Measurements from ENCODE around the gene MX1.

Gene MX1

DNA sequence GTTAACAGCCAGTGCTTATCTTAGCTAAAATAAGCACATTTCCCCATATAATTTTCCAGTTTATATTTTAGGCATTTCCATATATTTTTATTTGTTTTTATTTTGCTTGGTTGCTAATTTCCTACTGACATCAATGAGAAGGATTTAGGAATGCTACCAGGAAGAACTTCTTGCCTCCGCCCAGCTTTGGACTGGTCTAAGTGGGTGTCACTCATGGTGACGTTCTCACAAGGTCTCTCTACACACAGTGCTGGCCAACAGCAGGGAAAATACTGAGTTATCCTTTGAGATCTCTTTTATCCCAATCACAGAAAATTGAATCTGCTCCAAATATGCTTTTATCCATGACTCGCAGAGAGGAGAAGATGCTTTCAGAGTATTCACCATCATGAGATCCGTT, 13.2 kb downstream of the MX1 start:
- CTCF ChIA-PET: no interaction called here
- H3K27ac ChIP-seq: no peak overlapping the region
- no peak for DNase-seq (ENCODE audit: low spot score)
- TF ChIP-seq, protein P1, sequence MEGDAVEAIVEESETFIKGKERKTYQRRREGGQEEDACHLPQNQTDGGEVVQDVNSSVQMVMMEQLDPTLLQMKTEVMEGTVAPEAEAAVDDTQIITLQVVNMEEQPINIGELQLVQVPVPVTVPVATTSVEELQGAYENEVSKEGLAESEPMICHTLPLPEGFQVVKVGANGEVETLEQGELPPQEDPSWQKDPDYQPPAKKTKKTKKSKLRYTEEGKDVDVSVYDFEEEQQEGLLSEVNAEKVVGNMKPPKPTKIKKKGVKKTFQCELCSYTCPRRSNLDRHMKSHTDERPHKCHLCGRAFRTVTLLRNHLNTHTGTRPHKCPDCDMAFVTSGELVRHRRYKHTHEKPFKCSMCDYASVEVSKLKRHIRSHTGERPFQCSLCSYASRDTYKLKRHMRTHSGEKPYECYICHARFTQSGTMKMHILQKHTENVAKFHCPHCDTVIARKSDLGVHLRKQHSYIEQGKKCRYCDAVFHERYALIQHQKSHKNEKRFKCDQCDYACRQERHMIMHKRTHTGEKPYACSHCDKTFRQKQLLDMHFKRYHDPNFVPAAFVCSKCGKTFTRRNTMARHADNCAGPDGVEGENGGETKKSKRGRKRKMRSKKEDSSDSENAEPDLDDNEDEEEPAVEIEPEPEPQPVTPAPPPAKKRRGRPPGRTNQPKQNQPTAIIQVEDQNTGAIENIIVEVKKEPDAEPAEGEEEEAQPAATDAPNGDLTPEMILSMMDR (conservative IDR thresholded peaks at IDR 0.05; ENCODE audit: low read depth): no peak
- POLR2A ChIA-PET (ENCODE audit: low non-redundant PET): no interaction called here

DNA sequence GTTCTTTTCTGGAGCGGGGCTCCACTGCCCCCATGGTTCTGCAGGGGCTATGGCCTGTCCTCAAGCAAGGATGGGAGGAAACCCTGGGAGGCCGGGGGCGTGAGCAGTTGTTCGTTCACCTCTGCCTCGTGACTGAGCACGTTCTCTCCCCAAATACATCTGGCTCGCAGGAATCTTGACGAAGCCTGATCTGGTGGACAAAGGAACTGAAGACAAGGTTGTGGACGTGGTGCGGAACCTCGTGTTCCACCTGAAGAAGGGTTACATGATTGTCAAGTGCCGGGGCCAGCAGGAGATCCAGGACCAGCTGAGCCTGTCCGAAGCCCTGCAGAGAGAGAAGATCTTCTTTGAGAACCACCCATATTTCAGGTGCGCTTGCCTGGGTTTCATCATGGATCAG, 15.5 kb downstream of the MX1 start:
- CTCF ChIA-PET: no interaction called here
- POLR2A ChIA-PET (ENCODE audit: low non-redundant PET): no interaction called here
- TF ChIP-seq, protein P1 (conservative IDR thresholded peaks at IDR 0.05; ENCODE audit: low read depth): no peak
- no peak overlapping the region for H3K27ac ChIP-seq
- no peak for DNase-seq (ENCODE audit: low spot score)

DNA sequence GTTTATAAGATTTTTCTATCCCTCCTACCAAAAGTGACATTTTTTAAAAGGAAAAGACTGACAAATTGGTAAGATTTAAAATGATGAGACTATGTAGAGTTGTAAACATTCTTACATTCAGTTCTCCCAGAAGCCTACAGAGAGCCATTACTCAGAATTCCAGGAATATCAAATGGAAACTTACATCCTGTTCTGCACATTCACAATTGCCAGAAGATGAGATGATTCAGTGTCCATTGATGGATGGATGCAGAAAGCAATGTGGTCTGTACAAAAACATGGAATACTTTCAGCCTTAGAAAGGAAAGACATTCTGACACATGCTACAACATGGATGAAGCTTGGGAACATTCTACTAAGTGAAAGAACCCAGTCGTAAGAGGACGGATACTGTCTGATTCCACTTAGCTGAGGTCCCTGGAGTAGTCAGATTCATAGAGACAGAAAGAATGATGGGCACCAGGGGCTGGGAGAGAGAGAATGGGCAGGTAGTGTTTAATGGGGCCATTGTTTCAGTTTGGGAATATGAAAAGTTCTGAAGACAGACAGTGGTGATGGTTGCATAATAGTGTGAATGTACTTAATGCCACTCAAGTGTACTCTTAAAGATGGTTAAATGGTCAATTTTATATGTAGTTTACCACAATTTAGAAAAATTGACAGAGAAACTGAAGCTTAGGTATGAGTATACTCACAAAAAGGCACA, 16.6 kb downstream of the MX1 start:
- no peak for DNase-seq (ENCODE audit: low spot score)
- POLR2A ChIA-PET (ENCODE audit: low non-redundant PET): no interaction called here
- CTCF ChIA-PET: no interaction called here
- no peak overlapping the region for H3K27ac ChIP-seq
- TF ChIP-seq, protein P1 (conservative IDR thresholded peaks at IDR 0.05; ENCODE audit: low read depth): no peak

DNA sequence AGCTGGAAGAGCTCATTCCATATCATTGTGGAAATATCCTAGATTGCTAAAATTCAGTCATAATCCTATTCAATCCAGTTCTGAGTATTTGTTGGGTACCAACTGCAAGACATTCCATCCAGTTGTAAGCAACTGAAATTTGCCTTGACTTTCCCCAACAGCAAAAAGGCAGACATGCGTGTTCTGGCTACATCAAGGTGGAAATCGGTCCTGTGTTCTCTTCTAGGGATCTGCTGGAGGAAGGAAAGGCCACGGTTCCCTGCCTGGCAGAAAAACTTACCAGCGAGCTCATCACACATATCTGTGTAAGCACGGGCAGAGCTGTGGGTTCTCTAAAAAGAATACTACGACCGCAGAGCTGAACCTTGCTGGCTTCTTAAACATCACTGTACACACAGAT, 17.5 kb downstream of the MX1 start:
- CTCF ChIA-PET: no interaction called here
- TF ChIP-seq, protein P1 (conservative IDR thresholded peaks at IDR 0.05; ENCODE audit: low read depth): no peak
- POLR2A ChIA-PET (ENCODE audit: low non-redundant PET): no interaction called here
- no peak for DNase-seq (ENCODE audit: low spot score)
- H3K27ac ChIP-seq: no peak overlapping the region

DNA sequence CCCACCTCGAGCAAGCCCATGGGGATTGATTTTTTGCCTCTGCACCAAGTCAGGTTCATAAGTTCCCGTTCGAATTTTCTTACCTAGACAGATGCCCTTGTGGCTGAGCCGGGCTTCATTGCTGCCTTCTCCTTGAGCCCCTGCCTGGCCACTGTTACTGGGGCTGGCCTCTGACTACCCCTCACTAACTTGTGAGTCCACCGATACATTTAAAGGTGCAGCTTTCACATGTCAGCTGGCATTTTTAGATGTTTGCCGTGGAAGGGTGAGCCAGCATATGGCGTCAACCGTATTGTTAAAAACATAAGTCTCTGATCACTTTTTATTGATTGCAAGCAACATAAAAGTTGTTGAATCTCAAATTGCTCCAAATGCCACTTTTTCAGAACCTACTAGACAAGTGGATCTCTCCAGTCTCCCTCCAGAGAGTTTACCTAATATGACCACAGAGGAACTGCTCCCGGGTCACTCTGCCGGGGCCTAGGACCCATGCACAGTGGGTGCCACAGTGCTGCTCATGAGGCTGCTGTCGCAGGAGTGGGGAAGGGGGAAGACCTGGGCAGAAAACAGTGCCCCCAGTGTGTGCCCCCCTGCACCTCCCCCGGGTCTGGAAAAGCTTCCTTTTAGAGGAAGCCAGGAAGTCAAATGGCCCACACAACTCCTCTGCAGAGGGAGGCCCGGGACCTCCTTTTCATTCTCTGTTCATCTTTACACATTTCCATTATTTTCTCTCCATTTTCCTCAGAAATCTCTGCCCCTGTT, 18.8 kb downstream of the MX1 start:
- ChIA-PET CTCF (interaction anchor here (0.6 kb wide), 1 partner anchor 975 kb away, joined by 3 read pairs; no protein-coding TSS in a partner anchor), POLR2A (ENCODE audit: low non-redundant PET) (no interaction called here)
- no peak overlapping the region for H3K27ac ChIP-seq
- no peak for DNase-seq (ENCODE audit: low spot score)
- TF ChIP-seq, protein P1 (conservative IDR thresholded peaks at IDR 0.05; ENCODE audit: low read depth): no peak

DNA sequence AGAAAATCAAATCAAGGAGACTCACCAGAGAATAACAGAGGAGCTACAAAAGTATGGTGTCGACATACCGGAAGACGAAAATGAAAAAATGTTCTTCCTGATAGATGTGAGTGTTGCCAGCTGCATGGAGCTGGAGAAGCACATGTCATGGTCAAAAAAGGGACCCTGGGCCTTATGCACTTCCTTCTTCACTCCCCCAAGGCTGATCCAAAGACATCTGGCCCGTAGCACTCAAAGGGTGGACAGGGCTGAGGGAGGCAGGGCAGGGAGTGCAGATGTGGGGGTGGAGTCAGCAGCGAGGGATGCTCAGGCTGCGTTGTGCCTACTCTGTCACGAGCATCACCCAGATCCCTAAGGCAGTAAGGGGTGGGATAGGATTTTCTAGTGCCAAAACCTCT, 19.4 kb downstream of the MX1 start:
- ChIA-PET CTCF (no interaction called here), POLR2A (ENCODE audit: low non-redundant PET) (no interaction called here)
- no peak overlapping the region for H3K27ac ChIP-seq
- DNase-seq (ENCODE audit: low spot score): no peak
- TF ChIP-seq, protein P1 (conservative IDR thresholded peaks at IDR 0.05; ENCODE audit: low read depth): no peak

All from RWPE1 (cell line).